NK-92 treated with Interleukin-12 subunit alpha and Interleukin-12 subunit beta, amount 100 ng/mL, for 24 hours (cell line): ENCODE results near the gene TMEM219.
A peak's percentile ranks its signal among the peaks of the same experiment; 100 is the strongest.
"Not testable (repeated sequence)": the region's sequence is repeated elsewhere in the genome, so short reads cannot be mapped to it uniquely, and the experiment has no call there.

Experiments
- DNase-seq: peaks from one replicate; lab custom pipeline; 2025; lab: John Stamatoyannopoulos, UW

TMEM219 gene

DNA sequence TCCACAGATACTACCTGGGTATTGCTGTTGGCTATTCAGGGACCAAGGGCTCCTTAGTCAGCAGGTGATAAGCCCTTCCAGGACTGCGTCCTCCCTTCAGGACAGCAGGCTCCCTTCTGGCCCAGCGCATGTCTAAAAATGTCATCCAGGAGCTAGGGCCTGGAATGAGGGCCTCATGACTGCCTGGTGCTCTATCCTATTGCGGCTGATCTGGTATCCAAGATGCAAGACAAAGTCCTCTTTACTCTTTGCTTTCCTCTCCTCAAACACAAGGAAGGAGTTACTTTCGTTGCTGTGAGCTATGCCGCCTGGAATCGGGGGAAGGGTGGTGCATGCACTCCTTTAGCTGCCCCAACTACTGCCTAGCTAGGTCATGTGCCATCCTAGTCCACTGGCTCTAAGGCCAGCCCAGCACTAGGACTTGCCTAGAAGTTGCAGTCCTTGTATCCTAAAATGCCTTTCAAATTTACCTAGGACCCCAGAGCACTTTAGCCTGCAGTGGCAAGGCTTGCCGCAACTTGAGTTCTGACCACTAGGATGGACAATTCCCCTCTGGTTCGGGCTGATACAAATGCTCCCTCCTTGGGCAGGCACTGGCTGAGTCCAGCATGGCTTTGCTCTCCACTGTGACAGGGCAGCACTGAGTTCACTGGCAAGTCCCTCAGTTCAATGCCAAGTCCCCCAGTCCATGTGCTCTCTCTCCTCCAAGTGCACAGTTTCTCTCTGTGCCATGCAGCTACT, 10.1 kb upstream of the TMEM219 start:
- no peak for DNase-seq

- no peak for DNase-seq
Measured at GRCh38 chr16:29958756-29959155, 3.1 kb upstream of the TMEM219 start.

DNA sequence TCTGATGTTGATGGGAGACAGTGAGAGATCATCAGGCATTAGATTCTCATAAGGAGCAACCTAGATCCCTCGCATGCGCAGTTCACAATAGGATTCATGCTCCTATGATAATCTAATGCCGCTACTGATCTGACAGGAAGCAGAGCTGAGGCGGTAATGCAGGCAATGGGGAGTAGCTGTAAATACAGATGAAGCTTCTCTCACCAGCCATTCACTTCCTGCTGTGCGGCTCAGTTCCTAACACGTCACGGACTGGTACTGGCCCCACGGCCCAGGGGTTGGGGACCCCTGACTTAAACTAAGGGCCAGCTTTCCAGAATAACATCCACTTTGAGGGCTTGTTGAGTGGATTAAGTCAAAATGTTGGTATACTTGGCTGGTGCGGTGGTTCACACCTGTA, 2.6 kb upstream of the TMEM219 start:
- no peak for DNase-seq

- not testable (repeated sequence) for DNase-seq
Measured at GRCh38 chr16:29959821-29960220, 2.1 kb upstream of the TMEM219 start.

DNA sequence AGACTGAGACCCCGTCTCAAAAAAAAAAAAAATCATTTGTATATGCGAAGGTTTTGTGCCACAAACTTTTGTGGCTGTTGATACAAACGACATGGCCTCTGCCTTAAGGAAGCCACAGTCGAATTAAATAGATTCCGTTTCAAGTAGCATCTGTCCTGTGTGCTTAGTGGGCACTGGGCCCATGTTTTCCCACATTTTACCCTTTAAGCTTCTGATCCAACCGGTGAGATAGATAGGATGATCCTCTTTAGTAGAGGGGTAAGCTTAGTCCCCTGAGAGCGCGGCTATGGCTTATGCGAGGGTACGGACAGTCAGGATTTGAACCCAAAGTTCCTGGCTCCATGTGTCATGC, 776 bp upstream of the TMEM219 start:
- no peak for DNase-seq

DNA sequence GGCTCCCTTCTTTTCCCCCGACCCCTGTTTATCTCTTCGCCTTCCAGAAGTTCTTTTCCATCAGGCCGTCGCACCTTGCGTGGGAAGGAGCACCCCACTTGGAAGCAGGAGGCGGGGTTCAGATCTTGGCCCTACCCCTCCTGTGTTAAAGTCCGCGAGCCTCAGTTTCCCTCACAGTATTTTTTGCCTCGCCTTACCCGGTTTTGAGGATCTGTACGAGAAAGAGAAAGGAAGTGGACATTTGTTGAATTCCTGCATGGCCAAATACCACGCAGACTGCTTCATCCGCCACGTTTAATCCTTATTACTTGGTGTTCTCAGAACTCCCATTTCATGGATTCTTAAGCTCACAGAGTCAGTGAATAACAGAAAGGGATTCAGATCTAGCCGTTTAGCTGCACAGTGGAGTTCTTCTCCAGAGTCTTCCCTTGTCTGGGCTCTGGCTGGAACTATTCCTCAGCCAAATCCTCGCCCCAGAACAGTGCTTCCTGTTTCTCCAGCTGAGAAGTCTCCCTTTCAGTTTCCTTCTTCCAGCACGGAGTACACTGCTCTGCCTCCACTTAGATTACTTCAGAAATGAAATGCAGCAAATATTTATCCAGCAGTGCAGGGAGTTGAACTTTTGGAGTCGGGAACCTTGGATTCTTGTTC, 590 bp downstream of the TMEM219 start:
- no peak for DNase-seq

DNA sequence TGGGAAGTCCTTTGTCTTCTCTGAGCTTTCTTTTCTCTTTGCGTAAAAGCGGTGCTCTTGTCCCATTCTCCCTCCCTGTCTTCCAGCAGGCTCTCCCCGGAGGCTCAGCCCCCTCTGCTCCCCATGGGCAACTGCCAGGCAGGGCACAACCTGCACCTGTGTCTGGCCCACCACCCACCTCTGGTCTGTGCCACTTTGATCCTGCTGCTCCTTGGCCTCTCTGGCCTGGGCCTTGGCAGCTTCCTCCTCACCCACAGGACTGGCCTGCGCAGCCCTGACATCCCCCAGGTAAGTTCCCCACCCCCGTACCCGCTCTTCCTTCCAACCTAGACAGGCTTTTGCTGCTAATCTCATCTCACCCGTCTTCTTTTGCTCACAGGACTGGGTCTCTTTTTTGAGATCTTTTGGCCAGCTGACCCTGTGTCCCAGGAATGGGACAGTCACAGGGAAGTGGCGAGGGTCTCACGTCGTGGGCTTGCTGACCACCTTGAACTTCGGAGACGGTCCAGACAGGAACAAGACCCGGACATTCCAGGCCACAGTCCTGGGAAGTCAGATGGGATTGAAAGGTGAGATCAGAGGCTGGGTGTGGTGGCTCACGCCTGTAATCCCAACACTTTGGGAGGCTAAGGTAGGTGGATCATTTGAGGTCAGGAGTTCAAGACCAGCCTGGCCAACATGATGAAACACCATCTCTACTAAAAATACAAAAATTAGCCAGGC, 1.3 kb downstream of the TMEM219 start:
- no peak for DNase-seq

GRCh38 chr16:29968205-29968604, 6.3 kb downstream of the TMEM219 start:
- DNase-seq: no peak

GRCh38 chr16:29971304-29971703, 9.4 kb downstream of the TMEM219 start:
- DNase-seq: no peak

DNA sequence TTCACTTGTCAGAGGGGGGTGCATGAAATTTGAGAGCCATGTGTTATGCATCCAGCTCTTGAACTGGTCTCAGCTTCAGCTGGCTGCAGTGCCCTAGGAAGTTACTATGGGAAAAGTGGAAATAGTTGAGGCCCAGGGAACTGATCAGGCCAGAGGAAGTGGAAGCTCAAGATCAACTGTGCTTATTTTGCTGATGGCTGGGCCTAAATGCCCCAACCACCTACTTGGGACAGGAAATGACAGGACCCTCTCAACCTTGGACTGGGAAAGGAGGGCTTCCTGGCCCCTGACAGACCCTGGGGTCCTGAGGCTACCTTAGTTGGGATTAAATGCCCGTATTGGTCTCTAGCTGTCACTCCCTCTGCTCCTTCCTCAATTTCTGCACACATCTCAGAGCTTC, 10.6 kb downstream of the TMEM219 start:
- no peak for DNase-seq

DNA sequence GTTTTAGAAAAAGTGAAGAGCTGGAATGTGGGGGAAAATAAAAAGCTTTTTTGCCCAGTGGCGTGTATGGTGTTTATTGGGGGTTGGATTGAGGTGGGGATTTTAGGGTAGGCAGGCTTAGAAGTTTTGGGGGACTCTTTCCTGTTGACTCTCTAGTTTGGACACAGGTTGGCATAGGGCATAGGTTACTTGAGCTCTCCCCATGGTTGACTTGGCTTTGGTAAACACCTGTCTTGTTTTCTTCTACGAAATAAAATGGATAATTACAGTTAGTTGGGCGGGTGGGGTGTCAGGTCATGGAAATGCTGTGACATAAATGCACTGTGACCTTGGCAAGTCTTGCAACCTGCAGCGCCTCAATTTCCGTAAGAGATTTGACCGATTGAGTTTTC, 11.1 kb downstream of the TMEM219 start:
- no peak for DNase-seq

GRCh38 chr16:29973384-29974246, 11.7 kb downstream of the TMEM219 start, which contains the start of gene TAOK2:
TSS of gene TAOK2 (plus strand) at chr16:29973868. CDS start at chr16:29977773, 3,905 bp downstream.
- DNase-seq: peak; percentile 98

DNA sequence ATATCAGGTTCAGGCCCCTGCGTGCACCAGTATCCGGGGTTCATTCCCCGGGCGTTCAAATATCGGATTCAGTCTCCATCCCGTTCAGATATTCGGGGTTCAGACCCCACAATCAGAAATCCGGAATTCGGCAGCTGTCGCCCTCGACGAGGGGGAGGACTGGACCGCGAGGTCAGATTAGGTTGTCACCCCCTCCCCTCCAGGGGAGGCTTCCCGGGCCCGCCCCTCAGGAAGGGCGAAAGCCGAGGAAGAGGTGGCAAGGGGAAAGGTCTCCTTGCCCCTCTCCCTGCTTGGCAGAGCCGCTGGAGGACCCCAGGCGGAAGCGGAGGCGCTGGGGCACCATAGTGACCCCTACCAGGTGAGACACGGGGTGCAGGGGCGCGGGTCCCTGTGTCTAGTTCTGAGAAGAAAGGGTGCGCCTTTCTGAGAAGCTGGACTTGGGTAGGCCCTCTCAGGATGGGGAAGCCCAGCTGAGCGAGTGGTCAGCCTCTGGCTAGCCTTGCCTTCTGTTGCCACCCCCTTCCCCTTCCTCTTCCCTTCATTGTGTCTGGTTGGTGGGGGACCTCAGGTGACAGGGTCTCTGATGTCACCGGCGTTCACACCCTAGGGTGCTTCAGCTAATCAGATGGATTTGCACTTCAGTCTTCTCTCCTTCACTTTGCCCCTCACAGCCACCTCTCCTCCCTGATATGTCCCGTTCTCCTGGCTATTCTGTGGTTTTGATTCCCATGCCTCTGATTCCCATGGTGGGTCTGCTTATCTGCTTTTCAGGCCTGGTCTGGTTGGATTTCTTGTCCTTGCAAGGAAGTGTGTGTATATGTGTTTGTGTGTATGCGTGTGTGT, 12.6 kb downstream of the TMEM219 start:
- no peak for DNase-seq

DNA sequence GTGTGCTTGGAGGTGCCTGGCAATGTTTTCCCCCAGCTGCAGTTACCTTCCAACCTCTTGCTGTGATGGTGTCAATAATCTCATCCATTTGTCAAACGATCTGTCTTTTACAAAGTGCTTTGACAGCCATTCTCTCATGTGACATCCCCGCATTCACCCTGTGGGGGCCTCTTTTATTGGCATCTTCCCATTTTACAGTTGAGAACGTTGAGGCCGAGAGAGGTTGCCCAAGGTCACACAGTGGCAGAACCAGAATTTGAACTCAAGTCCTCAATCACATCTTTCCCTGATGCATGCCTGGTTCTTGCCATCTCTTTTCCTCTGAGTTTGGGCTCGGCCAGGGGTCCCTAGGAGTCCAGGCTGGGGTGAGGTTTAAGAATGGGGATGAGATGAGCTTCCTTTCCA, 13.3 kb downstream of the TMEM219 start:
- no peak for DNase-seq

GRCh38 chr16:29975811-29976511, 14.1 kb downstream of the TMEM219 start:
- DNase-seq: no peak

- DNase-seq: no peak
Measured at GRCh38 chr16:29977063-29977825, 15.4 kb downstream of the TMEM219 start.

DNA sequence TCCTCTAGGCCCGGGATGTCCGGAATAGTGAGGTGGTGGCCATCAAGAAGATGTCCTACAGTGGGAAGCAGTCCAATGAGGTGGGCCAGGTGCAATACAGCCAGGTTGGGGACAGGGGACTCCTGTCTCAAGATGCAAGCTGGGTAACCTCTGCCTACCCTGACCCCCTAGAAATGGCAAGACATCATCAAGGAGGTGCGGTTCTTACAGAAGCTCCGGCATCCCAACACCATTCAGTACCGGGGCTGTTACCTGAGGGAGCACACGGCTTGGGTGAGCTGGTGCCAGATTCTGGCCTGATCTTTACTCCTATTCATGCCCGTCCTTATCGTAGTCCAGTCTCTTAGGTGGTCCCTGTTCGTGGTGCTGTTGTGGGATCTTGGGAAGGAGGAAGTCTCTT, 16.2 kb downstream of the TMEM219 start:
- no peak for DNase-seq

GRCh38 chr16:29978564-29979270, 16.8 kb downstream of the TMEM219 start:
- no peak for DNase-seq
